ENCODE measurements around the gene MICALL2. TPM values are rescaled to one million over a fixed set of nuclear protein-coding genes. Genes with fewer than 3 reads are reported as not detected.
A peak's percentile ranks its signal among the peaks of the same experiment; 100 is the strongest.

MICALL2 gene
- total RNA-seq, 2 donors from 2014 or later, result 62.8 to 117 TPM

DNA sequence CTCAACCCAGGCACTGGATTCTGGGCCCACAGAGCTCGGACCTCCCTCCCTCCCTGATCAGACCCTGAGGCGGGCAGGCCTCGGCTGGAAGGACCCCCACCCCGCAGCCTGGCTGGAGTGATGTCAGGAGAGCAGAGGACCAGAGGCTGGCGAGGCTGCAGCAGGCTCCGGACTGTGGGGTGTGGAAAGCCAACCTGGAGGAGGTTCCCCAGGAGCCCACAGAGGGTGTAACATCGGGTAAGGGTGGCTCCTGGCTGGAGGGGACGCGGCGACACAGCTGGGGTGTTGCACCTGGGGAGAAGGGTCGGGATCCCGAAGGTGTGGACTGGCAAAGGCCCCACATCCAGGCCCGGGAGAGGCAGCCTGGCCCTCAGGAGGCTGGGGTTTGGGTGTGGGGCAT is 8.9 kb upstream of the MICALL2 start:
- Histone ChIP-seq H3K9me3 (no peaks in the 10 kb centered on the region), H3K4me3 (no peak overlapping the region), H3K27ac (no peak overlapping the region), H3K36me3 (no peaks in the 10 kb centered on the region), H3K27me3 (no peaks in the 10 kb centered on the region), H3K9ac (ENCODE audit: low read depth in 2 of 2, low read length in 2 of 2) (no peak overlapping the region), H3K4me1 (peaks cover 18% of the 10 kb centered on the region)
- intact Hi-C loops (cut with DNase I), result no loop called here
- TF ChIP-seq, protein P1, sequence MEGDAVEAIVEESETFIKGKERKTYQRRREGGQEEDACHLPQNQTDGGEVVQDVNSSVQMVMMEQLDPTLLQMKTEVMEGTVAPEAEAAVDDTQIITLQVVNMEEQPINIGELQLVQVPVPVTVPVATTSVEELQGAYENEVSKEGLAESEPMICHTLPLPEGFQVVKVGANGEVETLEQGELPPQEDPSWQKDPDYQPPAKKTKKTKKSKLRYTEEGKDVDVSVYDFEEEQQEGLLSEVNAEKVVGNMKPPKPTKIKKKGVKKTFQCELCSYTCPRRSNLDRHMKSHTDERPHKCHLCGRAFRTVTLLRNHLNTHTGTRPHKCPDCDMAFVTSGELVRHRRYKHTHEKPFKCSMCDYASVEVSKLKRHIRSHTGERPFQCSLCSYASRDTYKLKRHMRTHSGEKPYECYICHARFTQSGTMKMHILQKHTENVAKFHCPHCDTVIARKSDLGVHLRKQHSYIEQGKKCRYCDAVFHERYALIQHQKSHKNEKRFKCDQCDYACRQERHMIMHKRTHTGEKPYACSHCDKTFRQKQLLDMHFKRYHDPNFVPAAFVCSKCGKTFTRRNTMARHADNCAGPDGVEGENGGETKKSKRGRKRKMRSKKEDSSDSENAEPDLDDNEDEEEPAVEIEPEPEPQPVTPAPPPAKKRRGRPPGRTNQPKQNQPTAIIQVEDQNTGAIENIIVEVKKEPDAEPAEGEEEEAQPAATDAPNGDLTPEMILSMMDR (IDR thresholded peaks at IDR 0.05), result no peak
- no peak for DNase-seq

- intact Hi-C loops (cut with DNase I), result no loop called here
- peaks cover 25% of the 10 kb centered on the region for H3K4me1 ChIP-seq
Measured at GRCh38 chr7:1466524-1467271, 7.4 kb upstream of the MICALL2 start.

DNA sequence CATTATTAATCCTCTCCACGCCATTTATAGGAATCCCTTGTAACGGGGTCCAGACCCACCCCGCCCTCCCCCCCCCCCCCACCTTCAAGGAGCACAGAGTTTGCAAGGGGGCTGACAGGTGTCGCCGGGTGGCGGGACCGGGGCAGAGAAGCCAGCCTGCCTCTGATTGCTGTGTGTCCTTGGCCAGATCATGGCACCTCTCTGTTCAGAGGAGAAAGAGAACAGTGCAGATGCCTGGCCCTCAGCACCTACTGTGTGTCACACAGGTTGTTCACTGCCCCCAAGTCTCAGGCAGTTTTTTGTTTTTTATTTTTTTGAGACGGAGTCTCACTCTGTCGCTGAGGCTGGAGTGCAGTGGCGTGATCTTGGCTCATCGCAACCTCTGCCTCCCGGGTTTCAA is 5.4 kb upstream of the MICALL2 start:
- Histone ChIP-seq H3K4me3 (no peak overlapping the region), H3K9ac (ENCODE audit: low read depth in 2 of 2, low read length in 2 of 2) (no peak overlapping the region), H3K4me1 (peaks cover 33% of the 10 kb centered on the region), H3K27ac (no peak overlapping the region), H3K9me3 (no peaks in the 10 kb centered on the region), H3K27me3 (no peaks in the 10 kb centered on the region), H3K36me3 (no peaks in the 10 kb centered on the region)
- intact Hi-C loops (cut with DNase I), result no loop called here
- TF ChIP-seq, protein P1 (IDR thresholded peaks at IDR 0.05), result no peak
- DNase-seq, result no peak

More at GRCh38 chr7:1466524-1467271, 7.4 kb upstream of the MICALL2 start:
- Histone ChIP-seq H3K4me3 (no peak overlapping the region), H3K27me3 (no peaks in the 10 kb centered on the region), H3K27ac (peak overlapping the region; percentile 76), H3K36me3 (no peaks in the 10 kb centered on the region), H3K9ac (ENCODE audit: low read depth in 2 of 2, low read length in 2 of 2) (peak overlapping the region; percentile 51 to 58), H3K9me3 (no peaks in the 10 kb centered on the region)
- DNase-seq, result peak; percentile 89
- TF ChIP-seq, protein P1 (IDR thresholded peaks at IDR 0.05), result no peak

DNA sequence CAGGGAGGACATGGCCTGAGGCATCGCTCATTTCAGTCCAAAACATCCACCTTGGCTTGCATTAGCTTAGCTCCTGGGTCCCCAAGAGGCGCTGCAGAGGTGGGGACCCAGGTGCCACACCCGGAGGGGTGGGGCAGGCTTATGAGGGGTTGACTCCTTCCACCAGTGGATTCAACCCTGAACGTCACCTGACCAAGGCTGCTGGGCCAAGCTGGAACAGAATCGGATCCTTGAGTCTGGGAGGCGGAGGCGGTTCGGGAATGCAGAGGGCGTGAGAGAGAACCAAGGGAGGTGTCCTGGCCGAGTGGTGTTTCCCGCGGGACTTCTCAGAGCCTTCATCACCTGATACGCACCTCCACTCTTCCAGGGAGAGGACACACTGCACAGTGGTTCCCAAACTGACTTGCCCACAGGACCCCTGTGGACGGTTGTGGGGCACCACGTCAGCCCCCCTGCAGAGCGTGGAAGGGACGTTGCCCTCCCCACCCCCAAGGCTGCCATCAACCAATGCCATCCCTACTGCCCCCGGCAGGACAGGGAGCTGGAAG is 4.5 kb upstream of the MICALL2 start:
- Histone ChIP-seq H3K27me3 (no peaks in the 10 kb centered on the region), H3K4me1 (peaks cover 33% of the 10 kb centered on the region), H3K27ac (peak overlapping the region; percentile 96), H3K9ac (ENCODE audit: low read depth in 2 of 2, low read length in 2 of 2) (peak overlapping the region in 1 of 2 donors; percentile 43), H3K36me3 (no peaks in the 10 kb centered on the region), H3K9me3 (no peaks in the 10 kb centered on the region), H3K4me3 (no peak overlapping the region)
- intact Hi-C loops (cut with DNase I), result no loop called here
- peak; percentile 46 for DNase-seq
- TF ChIP-seq, protein P1 (IDR thresholded peaks at IDR 0.05), result no peak

GRCh38 chr7:1461646-1462375 is 2.5 kb upstream of the MICALL2 start:
- Histone ChIP-seq H3K27me3 (no peaks in the 10 kb centered on the region), H3K4me3 (no peak overlapping the region), H3K36me3 (no peaks in the 10 kb centered on the region), H3K9me3 (no peaks in the 10 kb centered on the region), H3K27ac (peak overlapping the region; percentile 96), H3K9ac (ENCODE audit: low read depth in 2 of 2, low read length in 2 of 2) (peak overlapping the region; percentile 75 to 90), H3K4me1 (peaks cover 33% of the 10 kb centered on the region)
- DNase-seq, result no peak
- intact Hi-C loops (cut with DNase I), result no loop called here
- TF ChIP-seq, protein P1 (IDR thresholded peaks at IDR 0.05), result no peak

Measured in colonic mucosa (tissue), 4 donors.